Activated CD4-positive, alpha-beta T cell treated with anti-CD3 and anti-CD28 coated beads, Interleukin-2, Interleukin-6, amounts not matched to agents 100 ng/mL and 50 ng/mL, durations not matched to agents 16 hours and 8 hours (primary cell): ENCODE data around the gene LITAFD.
"Not testable (repeated sequence)": the region's sequence is repeated elsewhere in the genome, so short reads cannot be mapped to it uniquely, and the experiment has no call there.

Experiments
- DNase-seq: peaks from one replicate; pipeline ENCODE4 v3.0.0-alpha.2; 2020

The LITAFD gene

DNA sequence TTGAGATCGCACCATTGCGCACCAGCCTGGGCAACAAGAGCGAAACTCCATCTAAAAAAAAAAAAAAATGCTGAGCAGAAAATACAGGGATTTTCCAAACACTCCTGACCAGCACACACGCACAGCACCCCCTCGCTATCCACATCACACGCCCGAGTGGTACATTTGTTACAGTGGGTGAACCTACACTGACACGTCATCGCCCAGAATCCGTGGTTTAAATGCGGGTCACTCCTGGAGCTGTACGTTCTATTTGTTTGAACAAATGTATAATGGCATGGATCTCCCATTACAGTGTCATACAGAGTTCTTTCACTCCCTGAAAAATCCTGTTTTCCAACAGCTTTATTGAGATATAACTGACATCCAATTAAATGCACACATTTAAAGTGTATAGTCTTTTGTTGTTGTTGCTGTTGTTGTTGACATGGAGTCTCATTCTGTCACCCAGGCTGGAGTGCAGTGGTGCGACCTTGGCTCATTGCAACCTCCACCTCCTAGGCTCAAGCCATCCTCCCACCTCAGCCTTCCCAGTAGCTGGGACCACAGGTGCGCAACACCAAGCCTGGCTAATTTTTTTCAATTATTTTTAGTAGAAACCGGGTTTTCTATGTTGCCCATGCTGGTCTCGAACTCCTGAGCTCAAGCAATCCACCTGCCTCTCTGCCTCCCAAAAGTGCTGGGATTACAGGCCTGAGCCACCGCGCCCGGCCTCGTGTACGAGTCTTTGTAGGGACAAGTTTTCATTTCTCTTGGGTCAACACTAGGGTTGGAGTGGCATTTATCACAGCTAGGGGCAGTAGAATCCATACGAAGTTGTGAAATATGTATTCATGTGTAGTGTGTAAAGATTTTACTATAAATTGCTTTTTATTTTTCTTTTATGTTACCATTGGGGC is 8.9 kb upstream of the LITAFD start:
- no peak for DNase-seq

DNA sequence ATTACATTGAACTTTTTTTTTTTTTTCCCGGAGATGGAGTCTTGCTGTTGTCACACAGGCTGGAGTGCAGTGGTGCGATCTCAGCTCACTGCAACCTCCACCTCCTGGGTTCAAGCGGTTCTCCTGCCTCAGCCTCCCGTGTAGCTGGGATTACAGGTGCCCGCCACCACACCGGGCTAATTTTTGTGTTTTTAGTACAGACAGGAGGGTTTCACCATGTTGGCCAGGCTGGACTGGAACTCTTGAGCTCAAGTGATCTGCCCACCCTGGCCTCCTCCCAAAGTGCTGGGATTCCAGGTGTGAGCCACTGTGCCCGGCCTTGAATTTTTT is 8.3 kb upstream of the LITAFD start:
- not testable (repeated sequence) for DNase-seq

DNA sequence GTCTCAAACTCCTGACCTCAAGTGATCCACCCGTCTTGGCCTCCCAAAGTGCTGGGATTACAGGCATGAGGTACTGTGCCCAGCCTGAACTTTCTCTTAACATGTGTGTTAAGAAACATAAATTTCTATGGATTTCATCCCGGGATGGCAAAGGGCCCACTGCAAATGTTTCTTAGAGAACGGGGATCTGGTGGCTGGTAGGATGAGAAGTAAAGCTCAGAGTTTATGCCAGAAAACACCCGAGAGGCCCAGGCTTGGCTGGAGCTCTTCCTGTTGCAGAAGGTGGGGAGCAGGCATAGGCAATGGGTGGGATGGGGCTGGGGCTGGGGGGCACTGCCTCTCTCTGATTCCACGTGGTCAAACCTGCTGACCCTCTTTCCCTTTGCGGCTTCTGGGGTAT is 7.8 kb upstream of the LITAFD start:
- DNase-seq = no peak

DNA sequence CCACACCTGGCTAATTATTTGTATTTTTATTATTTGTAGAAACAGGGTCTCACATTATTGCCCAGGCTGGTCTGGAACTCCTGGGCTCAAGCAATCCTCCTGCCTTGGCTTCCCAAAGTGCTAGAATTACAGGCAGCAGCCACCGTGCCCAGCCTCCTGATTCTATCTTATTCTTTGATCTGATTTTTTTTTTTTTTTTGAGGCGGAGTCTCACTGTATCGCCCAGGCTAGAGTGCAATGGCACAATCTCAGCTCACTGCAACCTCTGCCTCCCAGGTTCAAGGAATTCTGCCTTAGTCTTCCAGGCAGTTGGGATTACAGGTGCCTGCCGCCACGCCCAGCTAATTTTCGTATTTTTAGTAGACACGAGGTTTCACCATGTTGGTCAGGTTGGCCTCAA is 6.8 kb upstream of the LITAFD start:
- not testable (repeated sequence) for DNase-seq

DNA sequence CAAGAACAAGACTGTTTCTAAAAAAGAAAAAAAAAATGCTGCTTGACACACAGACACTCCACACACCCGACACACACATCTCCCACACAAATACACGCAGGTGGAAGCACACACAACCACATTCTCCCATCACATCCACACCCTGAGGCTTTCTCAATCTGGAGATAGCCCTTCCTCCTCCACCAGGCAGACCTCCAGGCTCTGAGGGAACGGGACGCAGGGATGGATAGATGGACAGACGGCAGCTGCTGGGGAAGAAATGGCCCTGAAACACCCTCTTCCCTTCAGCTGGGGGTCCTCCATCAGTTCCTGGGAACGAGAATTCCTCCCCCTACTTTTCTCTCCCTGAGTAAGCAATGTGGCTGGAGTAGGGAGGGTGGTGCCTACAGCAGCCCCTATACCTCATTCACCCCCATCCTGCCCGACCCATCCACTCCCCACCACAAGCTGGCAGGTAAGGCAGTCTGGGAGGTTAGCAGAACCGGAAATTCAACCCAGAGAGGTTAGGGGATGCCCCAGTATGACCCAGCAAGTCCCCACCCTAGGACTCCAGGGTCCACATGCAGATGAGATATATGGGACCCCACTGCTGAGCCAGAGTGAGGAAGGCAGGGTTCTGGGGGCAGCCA is 4.1 kb upstream of the LITAFD start:
- no peak for DNase-seq

DNA sequence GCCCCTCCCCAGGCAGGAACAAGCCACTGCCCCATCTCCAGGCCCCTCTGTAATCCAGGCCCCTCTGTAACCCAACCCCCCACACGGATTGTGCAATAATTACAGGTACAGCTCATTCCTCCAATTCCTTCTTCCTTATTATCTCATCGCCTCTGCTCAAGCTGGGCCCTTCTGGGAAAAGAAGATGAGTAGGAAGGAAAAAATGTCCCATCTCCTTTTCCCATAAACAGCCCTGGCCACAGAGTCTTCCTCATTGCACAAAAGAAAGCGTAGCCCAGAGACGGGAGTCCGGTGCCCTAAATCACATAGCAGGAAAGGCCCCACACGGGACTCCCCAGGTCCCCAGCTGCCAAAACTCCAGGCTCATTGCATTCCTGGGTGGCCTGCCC is 3.6 kb upstream of the LITAFD start:
- no peak for DNase-seq

DNA sequence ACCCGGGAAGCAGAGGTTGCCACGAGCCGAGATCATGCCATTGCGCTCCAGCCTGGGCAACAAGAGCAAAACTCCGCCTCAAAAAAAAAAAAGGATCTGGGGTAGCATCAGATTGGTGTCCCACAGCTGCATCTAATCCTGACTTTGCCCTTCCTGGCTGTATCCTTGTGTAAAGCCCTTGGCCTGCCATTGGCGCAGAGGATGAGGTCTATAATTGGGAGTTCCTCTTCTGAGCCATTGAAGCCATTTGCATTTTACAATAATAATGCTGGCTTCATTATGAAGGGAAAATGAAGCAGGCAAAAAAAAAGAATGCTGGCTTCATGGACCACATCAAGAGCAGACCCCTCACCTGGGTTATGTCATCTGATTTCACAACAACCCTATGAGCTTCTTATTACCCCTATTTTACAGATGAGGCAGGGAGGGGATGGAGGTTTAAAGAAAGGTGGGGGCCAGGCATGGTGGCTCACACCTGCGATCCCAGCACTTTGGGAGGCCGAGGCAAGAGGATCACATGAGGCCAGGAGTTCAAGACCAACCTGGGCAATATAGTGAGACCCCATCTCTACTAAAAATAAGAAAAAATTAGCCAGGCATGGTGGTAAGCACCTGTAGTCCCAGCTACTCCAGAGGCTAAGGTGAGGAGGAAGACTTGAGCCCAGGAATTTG is 1.2 kb upstream of the LITAFD start:
- DNase-seq = no peak

DNA sequence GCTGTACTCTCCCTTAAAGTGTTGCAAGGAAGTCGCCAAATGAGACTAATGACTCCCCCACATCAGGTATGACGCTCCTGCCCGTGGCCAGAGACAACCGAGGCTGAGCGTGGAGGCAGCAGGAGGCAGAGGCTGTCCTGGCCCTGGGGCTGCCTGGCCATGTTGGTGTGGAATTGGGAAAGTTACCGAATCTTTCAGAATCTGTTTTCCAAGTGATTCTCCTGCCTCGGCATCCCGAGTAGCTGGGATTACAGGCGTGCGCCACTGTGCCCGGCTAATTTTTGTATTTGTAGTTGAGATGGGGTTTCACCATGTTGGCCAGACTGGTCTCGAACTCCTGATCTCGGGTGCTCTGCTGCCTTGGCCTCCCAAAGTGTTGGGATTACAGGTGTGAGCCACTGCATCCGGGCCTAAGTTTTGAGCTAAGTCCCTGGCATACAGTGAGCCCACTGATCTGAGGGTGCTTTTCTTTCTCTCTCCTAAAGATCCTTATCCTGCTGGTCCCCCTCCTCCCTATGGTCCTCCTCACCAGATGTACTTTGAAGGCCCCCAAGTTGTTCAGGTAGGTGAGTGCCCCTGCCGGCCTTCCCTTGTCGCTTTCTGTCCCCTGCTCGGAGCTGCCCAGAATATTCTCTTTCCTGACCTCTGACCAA is 700 bp downstream of the LITAFD start:
- DNase-seq = no peak

DNA sequence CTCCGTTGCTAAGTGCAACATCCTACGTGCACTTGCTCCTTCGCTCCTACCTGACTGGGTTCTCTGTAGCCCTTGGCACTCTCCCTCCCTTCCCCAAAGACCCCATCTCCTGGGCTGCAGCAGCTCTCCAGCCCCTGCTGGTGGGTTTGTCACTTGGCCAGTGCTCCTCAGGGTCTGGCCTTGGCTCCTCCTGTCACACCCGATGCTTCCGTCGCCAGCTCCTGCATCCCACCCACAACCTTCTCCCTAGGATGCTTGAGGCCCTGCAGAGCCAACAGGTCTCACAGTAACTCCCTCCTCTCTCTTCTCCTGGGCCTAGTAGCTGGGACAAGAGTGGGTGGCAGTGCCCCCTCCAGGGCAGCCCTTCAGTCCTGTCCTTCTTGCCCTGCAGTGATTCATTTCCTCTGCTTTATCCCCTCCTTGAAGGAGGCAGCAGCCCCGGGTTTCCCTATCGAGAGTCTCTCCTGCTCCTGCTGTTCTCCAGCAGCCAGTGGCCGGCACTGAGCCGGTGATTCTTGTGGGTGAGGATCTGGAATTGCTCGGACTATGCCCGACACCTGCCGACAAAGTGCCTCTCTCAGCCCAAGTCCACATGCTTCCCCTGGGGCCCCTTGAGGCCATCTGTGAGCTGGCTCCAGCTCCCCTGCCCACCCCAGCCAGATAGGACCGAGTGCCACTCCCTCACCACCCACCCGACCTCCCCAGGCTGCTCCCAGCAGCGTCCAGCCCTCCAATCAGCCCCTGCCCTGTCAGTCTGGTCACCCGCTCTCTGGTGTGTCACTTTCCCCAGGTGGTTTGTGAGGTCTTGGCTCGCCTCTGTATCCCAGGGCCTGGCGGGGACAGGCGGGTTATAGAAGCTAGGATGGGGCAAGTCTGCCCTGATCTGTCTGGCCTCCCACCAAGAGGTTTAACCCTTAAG is 3.8 kb downstream of the LITAFD start:
- DNase-seq = no peak

DNA sequence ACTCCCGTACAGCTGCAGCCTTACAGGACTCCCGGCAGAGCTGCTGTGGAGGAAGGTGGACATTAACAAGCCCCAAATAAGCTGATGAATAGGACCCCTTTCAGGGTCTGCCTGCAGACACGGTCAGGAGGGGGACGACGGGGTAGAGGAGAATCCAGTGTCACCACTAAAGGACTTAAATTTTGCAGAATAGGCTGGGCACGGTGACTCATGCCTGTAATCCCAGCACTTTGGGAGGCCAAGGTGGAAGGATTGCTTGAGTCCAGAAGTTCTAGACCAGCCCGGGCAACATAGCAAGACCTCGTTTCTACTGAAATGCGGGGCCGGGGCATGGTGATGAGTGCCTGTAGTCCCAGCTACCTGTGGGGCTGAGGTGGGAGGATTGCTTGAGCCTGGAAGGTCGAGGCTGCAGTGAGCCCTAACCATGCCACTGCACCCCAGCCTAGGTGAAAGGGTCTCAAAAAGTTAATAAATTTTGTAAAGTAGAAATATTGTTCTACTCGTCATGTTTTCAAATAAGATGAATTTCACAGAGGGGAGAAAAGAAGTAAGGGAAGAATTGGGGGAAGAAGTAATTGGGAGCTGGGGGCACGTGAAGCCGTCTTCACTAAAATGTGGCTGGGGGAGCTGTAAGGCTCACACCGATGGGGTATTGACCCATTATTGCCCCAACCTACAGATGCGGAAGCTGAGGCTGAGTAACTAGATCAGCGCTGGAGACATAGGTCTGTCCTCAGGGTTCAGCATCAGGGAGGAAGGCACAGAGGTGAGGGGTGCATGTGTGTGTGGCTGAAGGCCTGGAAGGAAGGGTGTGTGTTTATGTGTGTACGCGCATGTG is 4.7 kb downstream of the LITAFD start:
- no peak for DNase-seq

DNA sequence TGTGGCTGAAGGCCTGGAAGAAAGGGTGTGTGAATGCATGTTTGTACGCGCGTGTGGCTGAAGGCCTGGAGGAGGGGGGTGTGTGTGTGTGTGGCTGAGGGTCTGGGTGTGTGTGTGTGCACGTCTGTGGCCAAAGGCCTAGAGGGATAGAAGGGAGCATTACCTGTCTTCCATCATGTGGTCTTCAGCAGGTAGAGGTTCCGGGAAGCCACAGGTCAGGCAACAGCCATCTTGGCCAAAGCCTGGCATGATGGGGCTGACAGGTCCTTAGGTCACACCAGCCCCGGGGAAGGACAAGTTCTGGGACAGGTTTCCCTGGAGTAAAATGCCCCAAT is 5.2 kb downstream of the LITAFD start:
- no peak for DNase-seq

DNA sequence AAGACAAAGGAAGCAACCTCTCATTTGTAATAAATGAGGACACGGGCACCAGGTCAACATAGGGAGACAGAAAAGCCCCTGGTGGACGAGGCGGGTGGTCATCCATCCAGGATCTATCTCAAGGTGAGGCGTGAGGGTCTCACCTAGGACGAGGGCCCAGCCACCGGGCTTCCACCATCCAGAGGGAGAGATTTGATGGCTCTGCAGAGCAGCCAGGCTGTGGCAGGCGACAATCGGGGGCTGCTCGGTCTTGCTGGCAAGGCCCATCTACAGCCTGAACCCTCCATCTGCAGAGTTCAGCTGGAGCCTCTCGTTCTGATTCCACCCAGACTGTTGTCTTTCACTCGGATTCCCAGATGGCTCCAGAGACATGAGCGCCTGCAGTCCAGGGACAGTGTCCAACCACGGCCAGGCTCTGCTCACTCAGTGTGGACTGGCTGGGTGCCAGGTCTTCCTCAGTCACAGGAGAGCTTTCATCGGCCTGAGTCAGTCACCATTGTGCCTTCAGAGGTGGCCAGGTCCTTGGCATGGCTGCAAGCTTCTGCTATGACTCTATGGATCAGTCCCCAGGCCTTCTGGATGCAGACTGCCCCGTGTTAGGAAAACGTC is 5.9 kb downstream of the LITAFD start:
- DNase-seq = no peak

DNA sequence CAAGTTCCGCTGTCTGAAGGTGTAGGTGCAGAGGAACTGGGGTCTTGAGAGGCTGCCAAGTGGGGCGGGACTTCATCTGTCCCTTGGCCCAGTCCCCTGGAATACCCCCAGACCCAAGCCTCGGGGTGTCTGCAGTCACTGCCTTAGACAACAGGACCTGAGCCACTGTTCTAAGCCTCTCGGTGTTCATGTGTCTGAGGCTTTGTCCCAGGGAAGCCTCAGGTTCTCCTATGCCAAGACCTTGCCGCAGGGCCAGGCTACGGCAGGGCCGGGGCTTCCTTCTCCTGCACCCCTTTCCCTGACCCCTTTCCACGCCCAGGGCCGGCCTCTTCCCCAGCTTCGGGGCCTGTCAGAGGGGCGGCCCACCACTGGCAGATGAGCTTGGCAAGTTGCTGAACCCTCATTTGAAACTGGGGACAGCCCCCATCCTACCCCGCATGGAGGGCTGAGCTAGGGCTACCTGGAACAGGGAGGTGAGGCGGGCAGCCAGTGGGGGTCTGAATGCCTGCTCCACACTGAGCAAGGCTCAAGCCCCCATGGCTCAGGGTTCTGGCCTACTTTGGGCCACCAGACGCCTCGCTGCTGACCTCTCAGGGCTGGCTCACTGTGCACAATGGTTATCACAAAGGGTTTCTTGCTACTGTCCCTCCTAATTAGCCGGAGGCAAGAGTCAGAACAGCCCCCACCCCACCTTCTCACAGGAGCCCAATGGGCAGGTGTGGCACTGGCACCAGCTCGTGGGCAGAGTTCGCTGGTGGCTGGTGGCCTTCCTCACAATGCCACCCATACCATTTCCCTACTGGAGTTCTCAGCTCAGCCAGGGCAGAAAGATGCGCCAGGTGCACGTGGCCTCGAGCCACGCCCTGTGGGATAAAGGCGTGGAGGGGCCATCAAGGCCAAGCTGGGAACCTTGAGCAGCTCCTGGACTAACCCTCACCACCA is 7.1 kb downstream of the LITAFD start:
- DNase-seq = no peak

DNA sequence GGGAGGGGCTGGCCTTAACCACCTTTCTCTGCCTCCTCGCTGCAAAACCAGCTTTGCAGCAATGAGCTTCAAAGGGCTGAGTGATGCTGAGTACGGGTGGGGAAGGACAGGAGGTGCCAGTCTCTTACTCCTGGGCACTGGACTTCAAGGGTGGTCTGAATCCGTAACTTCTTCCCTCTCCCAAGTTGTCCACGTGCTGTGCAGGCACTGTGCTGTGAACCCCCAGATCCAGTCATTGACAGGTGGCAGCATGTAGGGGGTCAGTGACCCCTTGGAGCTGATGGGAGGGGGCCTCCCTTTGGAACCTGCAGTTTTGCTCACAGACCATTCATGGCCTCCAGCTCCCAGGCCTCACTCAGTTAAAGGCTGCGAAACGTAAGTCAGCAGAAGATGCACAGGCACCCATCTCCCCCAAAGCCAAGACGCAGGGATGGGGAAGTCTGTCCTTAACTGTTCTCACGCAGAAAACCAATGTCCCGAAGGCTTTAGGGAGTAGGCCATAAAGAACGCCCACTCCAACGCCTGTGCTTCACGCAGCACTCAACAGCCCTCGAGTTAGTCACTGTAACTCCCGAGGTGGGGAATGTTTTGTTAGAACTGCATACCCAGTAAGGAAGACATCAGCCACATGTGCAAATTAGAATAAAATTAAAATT is 7.9 kb downstream of the LITAFD start:
- DNase-seq = no peak

DNA sequence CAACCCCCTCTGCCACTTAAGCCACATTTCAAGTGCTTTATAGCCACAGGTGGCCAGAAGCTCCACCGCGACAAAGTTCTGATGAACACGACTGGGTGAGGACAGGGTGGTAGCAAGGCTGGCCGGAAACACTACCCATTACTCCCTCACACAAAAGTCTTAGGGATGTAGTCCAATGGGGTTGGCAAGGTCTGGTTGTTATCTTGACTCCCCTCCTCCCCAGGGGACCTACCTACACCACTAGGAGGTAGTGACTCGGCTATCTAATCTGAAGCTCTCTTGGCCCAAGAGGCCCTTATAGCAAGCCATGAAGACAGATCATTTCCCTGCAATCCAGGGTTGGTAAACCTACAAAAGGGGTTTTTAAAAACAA is 8.4 kb downstream of the LITAFD start:
- DNase-seq = no peak

DNA sequence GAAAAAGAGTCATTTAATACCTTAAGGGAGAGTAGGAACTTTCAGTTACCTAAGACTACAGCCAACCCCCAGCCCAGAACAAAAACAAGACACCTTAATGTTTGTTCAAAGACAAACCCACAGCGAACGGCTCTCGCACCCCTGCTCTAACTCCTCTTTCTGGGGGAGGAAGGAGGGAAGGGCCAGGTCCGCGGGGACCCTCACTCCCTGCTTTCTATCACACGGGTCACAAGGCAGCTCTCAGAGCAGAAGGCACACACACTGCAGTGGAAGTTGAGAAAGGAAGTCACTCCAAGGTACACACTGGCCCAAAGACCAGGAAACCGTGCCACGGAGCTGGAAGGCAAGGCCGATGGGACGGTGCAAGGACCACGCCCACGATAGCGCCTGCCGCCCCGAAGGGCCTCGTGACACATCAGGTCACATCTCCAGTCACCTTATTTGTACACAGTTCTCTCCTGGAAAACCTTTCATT is 10.0 kb downstream of the LITAFD start:
- peak; percentile 23 for DNase-seq

DNA sequence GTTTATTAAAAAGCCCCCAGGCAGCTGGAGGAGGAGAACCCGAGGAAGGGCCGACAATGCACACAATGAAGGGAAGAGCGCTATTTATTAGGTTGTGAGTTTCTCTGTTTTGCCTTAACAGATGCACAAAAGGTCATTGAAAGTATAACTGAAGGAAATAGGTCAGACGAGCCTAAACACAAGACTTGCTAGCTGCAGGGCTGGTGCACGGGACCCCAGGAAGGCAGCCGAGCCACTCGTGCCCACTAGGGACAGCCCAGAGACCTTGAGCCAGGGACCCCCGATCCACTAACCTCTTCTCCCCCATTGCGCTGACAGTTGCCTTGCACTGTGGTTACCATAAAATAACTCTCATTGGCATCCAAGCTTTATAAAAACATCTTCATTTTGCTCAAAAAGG is 11.3 kb downstream of the LITAFD start:
- DNase-seq = no peak

DNA sequence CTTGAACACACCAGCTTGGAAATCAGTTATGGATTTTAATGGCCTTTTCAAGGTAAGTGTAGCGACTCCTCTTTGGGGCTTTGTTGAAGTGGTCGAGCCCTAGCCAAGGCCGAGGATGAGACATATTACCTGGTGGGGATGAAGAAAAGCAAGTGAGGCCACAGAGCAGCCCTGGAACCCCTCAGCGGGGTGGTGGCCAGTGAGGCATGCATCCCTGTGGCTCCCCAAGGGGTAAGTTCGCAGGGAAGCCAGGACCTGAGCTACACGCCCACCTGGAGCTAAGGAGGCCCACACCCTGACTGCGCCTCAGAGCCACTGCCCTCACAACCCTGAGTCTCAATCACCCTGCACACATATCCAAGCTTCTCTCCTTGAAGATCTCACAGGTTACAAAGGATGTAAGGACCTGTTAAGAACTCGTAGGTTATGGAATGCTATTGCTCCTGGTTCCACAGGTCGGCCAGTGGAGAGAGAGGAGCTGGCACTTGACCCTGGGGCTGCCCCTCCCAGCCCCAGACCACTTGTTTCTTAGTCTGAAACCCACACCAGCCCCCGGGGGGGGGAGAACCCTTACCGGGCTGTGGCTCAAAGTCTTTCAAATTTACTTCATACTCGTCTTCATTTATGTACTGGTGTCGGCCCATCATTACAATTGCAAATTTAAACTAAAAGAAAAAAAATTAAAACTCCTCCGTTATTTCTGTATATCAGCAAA is 12.0 kb downstream of the LITAFD start:
- no peak for DNase-seq
